Adrenal gland (tissue), 5 donors: ENCODE measurements around the gene LURAP1L.

Source experiments
- CTCF ChIP-seq, 6 experiments: fragments of 450-650 bp in 4 of 6; fragments of 200-600 bp in 2 of 6; sonication (generic) in 1 of 6; IDR thresholded peaks; 1 replicate in 5 of 6; 2 replicates in 1 of 6; pipeline versions ENCODE4 v1.5.1 to v1.8.0; 2016 to 2021; ENCODE audit warnings: antibody characterized with exemption in 6 of 6, mild to moderate bottlenecking in 2 of 6, moderate library complexity in 1 of 6
- POLR2A ChIP-seq, 2 donors: fragments of 450-650 bp; IDR thresholded peaks; one replicate each; pipeline ENCODE4 v1.6.1; 2017; ENCODE audit warnings: antibody characterized with exemption in 2 of 2, mild to moderate bottlenecking in 2 of 2, moderate library complexity in 1 of 2
- donor health status: DM: no; HTN: no; CAD: no.

- TF ChIP-seq CTCF (IDR thresholded peaks at IDR 0.05) (no peak), POLR2A (IDR thresholded peaks at IDR 0.05) (no peak)
Observed at GRCh38 chr9:12816656-12817101, 41.9 kb downstream of the LURAP1L start.
